Measurements from ENCODE around the gene GZF1. TPM values are rescaled to one million over a fixed set of nuclear protein-coding genes. Genes with fewer than 3 reads are reported as not detected.

The GZF1 gene
- total RNA-seq, 1 donor from 2014 or later = 12.9 TPM

DNA sequence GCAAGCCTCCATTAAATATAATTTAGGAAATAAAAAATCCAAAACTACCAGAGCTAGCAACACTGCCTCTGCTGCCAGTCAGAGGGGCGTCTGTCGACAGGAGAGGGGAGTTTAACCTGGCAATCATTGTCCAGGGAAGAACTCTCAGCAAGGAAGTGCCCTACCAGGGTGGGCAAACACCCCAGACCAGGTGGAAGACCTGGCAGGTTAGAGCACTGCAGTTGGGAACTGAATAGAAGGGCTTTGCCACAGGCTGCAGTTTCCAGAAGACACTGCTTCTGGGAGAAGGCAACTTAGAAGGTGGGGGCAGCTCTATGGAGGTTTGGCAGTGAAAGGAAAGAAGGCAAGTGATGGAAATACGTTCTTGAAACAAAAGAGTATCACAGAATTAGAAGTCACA, 47.8 kb downstream of the GZF1 start:
- no peaks in the 10 kb centered on the region for H3K27me3 Mint-ChIP-seq (ENCODE audit: insufficient read depth, low read depth)
- peaks cover 89% of the 10 kb centered on the region for H4K20me1 ChIP-seq (ENCODE audit: low read depth)

DNA sequence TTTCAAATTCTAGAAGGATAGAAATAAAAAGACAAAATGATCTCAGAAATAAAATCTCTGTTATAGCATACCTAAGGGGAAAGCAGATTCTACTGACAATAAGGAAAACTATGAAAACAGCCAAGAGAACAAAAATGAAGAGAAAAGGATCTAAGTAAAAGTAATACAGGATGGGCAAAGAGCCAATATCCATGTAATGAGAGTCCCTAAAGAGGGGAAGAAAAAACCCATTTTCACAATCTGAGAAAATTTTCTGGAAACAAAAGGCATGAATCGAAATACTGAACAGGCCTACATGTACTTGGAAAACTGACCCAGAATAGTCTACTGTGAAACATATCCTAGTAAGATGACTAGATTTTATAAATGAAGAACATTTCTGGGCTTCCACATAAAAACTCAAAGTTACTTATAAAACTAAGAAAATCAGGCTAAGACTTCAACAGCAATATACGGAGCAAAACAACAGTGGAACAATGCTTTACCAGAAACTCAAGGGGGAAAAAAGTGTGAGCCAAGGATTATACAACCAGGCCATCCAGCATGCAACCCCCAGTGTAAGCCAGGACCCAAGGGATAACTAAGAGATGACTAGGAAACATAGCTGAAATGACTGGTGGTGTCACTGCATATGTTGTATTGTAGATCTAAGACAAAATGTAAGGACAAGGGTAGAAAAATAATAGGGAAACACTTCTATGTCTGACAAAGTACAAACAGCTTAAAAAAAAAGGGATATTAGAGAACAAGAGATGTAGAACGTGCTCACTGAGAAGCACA, 49.1 kb downstream of the GZF1 start:
- H3K27ac Mint-ChIP-seq = no peak overlapping the region

More for the DNA sequence above, 47.8 kb downstream of the GZF1 start:
- Histone ChIP-seq H3K4me3 (no peak overlapping the region), H3K9ac (no peak overlapping the region), H3K4me1 (peaks cover 6% of the 10 kb centered on the region), H2AFZ (replicated peaks) (no peak overlapping the region), H3K79me2 (ENCODE audit: low read depth) (peaks cover 100% of the 10 kb centered on the region), H3F3A (ENCODE audit: low read depth) (no peaks in the 10 kb centered on the region), H3K9me3 (ENCODE audit: low read depth) (no peaks in the 10 kb centered on the region), H3K27me3 (no peaks in the 10 kb centered on the region), H3K4me2 (no peak overlapping the region), H3K36me3 (no peaks in the 10 kb centered on the region), H3K27ac (no peak overlapping the region)
- no peaks in the 10 kb centered on the region for H3K4me1 Mint-ChIP-seq
- H3K27ac Mint-ChIP-seq = no peak overlapping the region
- H3K36me3 Mint-ChIP-seq = peaks cover 12% of the 10 kb centered on the region
- no peaks in the 10 kb centered on the region for H3K9me3 Mint-ChIP-seq
- no peak for DNase-seq (ENCODE audit: low spot score)
- H3K4me3 Mint-ChIP-seq = no peak overlapping the region
- no peak for TF ChIP-seq EZH2 (IDR thresholded peaks at IDR 0.05)
- TF ChIP-seq, protein P1, sequence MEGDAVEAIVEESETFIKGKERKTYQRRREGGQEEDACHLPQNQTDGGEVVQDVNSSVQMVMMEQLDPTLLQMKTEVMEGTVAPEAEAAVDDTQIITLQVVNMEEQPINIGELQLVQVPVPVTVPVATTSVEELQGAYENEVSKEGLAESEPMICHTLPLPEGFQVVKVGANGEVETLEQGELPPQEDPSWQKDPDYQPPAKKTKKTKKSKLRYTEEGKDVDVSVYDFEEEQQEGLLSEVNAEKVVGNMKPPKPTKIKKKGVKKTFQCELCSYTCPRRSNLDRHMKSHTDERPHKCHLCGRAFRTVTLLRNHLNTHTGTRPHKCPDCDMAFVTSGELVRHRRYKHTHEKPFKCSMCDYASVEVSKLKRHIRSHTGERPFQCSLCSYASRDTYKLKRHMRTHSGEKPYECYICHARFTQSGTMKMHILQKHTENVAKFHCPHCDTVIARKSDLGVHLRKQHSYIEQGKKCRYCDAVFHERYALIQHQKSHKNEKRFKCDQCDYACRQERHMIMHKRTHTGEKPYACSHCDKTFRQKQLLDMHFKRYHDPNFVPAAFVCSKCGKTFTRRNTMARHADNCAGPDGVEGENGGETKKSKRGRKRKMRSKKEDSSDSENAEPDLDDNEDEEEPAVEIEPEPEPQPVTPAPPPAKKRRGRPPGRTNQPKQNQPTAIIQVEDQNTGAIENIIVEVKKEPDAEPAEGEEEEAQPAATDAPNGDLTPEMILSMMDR (IDR thresholded peaks at IDR 0.05) = no peak
- TF ChIP-seq EZH2phosphoT487 (IDR thresholded peaks at IDR 0.05) = no peak

DNA sequence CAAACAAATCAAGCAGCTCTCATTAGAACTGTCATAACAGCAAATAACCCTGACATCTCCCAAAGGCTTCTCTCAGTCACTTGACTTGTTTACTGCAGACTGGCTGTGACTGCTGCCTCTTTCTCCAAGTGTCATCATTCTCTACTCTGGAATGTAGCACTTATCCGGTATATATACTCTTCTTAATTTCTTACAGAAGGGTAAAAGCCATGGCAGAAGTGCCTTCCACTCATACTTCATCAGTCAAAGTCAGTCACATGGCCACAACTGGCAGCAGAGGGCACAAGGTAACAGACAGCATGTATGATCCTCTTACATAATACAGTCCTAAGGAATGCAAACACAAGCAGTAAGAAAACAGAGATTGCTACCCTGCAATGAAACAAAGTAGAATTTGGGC, 50.0 kb downstream of the GZF1 start:
- no peak overlapping the region for H3K4me3 ChIP-seq
- Mint-ChIP-seq H3K4me1 (peaks cover 3% of the 10 kb centered on the region), H3K9me3 (no peaks in the 10 kb centered on the region), H3K4me3 (no peak overlapping the region), H3K36me3 (peaks cover 7% of the 10 kb centered on the region), H3K27me3 (ENCODE audit: insufficient read depth, low read depth) (no peaks in the 10 kb centered on the region), H3K27ac (no peak overlapping the region)
- H3K27ac ChIP-seq = no peak overlapping the region
- DNase-seq (ENCODE audit: low spot score) = no peak
- H3K27me3 ChIP-seq = no peaks in the 10 kb centered on the region
- H3K9me3 ChIP-seq (ENCODE audit: low read depth) = no peaks in the 10 kb centered on the region
- H3K79me2 ChIP-seq (ENCODE audit: low read depth) = peaks cover 100% of the 10 kb centered on the region
- TF ChIP-seq, protein P1 (IDR thresholded peaks at IDR 0.05) = no peak
- TF ChIP-seq EZH2 (IDR thresholded peaks at IDR 0.05) = no peak
- H3F3A ChIP-seq (ENCODE audit: low read depth) = no peaks in the 10 kb centered on the region
- no peak overlapping the region for H2AFZ ChIP-seq (replicated peaks)
- H3K4me1 ChIP-seq = peaks cover 6% of the 10 kb centered on the region
- no peaks in the 10 kb centered on the region for H3K36me3 ChIP-seq
- peaks cover 89% of the 10 kb centered on the region for H4K20me1 ChIP-seq (ENCODE audit: low read depth)
- H3K4me2 ChIP-seq = no peak overlapping the region
- H3K9ac ChIP-seq = no peak overlapping the region

More for the DNA sequence above, 49.1 kb downstream of the GZF1 start:
- no peak for DNase-seq (ENCODE audit: low spot score)
- Histone ChIP-seq H3K79me2 (ENCODE audit: low read depth) (peaks cover 100% of the 10 kb centered on the region), H3K27ac (no peak overlapping the region), H3K4me2 (no peak overlapping the region), H3K4me3 (no peak overlapping the region), H3F3A (ENCODE audit: low read depth) (no peaks in the 10 kb centered on the region), H2AFZ (replicated peaks) (no peak overlapping the region), H3K27me3 (no peaks in the 10 kb centered on the region), H3K9me3 (ENCODE audit: low read depth) (no peaks in the 10 kb centered on the region), H4K20me1 (ENCODE audit: low read depth) (peaks cover 91% of the 10 kb centered on the region), H3K9ac (no peak overlapping the region), H3K36me3 (no peaks in the 10 kb centered on the region), H3K4me1 (peaks cover 6% of the 10 kb centered on the region)
- H3K4me1 Mint-ChIP-seq = peaks cover 2% of the 10 kb centered on the region
- TF ChIP-seq, protein P1 (IDR thresholded peaks at IDR 0.05) = no peak
- TF ChIP-seq EZH2phosphoT487 (IDR thresholded peaks at IDR 0.05) (no peak), EZH2 (IDR thresholded peaks at IDR 0.05) (no peak)
- no peak overlapping the region for H3K4me3 Mint-ChIP-seq
- no peaks in the 10 kb centered on the region for H3K27me3 Mint-ChIP-seq (ENCODE audit: insufficient read depth, low read depth)
- H3K36me3 Mint-ChIP-seq = peaks cover 11% of the 10 kb centered on the region
- no peaks in the 10 kb centered on the region for H3K9me3 Mint-ChIP-seq

Measured in neural progenitor cell (in vitro differentiated cells).